GM19328 (cell line): ENCODE data around the gene ECT2L.
A peak's percentile ranks its signal among the peaks of the same experiment; 100 is the strongest.

Experiments used
- ATAC-seq: cut with Tn5 transposase; IDR thresholded peaks from one replicate; pipeline ENCODE4 v1.9.1; 2021; ENCODE audit warnings: mild to moderate bottlenecking, moderate library complexity; ENCODE audit not compliant: unreplicated experiment

ECT2L gene

DNA sequence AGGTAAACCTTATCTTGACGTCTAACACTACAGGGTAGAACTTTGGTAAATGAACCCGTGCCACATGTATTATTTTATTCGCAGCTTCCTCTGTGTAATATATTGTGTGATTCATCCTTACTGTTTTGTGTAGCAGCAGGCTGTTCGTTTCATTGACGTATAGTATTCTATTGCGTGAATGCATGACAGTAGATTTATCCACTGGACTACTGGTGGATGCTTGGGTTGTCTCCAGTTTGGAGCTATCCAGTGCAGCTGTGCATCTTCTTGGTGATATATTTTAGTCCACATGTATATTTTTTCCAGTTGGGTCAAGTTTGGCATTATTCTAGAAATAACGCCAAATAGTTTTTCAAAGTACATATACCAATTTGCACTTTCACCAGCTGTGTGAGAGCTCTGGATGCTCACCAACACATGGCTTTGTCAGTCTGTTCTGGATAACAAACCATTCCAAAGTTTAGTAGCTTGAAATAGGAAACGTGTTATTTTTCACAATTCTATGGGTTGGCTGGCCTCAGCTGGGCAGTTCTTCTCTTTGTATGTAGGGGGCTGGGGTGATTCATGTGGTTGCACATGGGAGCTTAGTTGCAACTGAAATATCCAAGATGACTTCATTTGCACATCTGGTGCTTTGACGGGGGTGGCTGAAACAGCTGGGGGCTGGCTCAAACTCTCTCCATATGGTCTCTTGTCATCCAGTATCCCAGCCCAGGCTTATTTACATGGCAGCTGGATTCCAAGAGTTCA lies 9.3 kb downstream of the ECT2L start:
- ATAC-seq, result no peak

DNA sequence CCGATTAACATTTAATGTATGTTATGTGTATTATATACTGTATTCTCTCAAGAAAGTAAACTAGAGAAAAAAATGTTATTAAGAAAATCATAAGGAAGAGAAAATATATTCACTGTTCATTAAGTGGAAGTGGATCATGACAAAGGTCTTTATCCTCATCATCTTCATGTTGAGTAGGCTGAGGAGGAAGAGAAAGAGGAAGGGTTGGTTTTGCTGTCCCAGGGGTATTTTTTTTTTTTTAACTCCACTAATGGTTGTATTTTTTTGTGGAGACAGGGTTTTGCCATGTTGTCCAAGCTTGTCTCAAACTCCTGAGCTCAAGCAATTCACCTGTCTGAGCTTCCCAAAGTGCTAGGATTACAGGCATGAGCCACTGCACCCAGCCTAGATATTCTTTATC lies 11.0 kb downstream of the ECT2L start:
- ATAC-seq, result no peak

DNA sequence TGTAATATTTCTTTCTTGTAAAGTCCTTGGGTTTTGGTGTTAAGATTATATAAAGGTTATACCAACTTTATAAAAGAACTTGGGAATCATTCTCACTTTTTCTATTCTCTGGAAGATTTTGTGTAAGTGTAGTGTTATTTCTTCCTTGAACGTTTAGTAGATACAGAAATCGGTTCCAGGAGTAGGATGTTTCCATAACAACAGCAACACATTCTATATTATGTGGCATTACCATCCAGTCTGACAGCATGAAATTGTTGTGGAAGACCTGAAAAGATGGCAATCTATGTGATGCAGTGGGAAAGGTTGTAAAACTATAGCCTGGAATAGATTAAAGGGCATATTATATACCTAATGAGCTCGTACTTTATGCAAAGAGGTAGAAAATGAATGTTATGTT lies 13.8 kb downstream of the ECT2L start:
- no peak for ATAC-seq

DNA sequence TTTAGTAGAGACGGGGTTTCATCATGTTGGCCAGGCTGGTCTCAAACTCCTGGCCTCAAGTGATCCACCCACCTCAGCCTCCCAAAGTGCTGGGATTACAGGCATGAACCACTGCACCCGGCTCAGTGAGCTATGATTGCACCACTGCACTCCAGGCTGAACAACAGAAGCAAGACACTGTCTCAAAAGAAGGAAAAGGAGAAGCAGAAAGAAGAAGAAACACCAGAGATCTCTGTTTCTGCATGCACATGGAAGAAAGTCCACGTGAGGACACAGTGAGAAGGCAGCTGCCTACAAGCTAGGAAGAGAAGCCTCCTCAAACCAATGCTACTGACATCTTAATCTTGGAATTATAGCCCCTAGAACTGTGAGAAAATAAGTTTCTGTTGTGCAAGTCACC lies 16.0 kb downstream of the ECT2L start:
- ATAC-seq, result no peak

DNA sequence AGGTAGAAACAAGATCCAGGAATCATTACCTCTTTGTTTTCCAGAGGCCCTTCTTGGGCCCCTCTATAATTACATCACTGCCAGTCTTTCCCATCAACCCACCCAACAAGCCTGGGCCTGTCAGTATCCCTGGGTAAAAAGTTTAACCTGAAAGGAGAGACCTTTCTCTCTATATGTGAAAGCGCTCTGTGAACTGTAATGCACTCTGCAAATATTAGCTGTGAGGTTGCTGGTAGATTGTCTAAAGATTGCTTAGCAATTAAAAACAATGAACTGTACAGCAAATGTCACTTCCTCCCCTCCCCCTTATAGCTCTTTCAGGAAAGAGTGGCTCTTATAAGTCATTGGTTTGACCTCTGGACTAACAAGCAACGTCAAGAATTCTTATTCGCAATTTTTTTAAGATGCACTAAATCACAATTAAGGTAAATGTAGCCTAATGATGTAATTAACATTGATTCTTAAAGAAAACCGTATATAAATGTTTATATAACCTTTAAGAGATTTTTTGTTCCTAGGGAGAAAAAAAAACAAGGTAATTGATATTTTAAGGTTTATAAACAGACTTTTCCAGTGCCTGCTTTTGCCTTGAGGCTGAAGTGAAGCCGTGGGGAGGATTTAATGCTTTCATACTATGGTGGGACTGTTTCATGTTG lies 18.4 kb downstream of the ECT2L start:
- no peak for ATAC-seq

DNA sequence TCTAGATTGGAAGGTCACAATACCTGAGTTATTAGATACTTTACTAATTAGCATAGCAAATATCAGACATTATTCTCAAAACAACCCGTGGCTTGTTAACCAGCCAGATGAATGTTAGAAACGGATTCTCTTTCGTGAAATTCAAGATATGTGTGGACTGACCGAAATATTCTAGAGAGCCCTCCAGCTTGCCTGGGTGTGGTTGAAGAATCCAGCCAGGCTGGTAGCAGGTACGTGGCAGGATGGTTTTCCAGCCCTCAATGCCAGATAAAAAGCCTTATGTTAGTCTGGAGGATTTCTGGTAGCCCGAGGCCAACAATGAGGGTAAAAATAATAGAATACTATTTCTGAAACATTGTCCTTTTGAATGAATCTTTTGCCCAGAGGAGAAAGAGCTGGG lies 19.3 kb downstream of the ECT2L start:
- ATAC-seq, result no peak

DNA sequence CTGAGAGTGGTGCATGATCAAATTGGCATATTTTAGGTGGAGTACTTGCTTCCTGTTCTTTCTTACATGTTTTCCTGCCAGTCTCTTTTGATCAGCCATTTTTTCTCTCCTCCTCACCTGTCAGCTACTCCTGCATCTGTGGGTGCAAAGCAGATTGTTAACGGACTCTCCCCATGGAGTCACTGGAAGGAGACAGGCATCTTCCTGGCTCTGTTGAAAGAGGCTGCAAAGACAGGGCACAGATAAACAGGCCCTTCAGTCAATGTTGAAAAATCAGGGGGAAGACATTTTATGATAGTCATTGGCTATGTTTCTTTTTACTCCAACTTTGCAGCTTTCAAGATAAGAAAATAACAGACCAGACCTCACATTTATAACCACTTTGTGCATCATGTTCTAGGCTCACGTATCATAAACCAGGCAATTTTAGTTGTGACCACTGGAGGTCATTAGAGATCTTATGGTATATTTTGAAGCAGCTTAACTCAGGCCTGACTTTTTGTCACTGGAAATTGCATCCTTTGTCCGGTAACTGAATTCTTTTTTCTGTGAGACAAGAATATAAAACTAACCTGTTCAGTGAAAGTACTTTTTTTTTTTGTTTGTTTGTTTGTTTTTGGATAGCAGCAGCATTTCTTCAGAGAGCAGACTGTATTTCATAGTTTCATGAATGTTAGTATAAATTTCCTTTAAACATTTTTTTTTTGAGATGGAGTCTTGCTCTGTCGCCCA lies 20.1 kb downstream of the ECT2L start:
- ATAC-seq, result peak; percentile 58

DNA sequence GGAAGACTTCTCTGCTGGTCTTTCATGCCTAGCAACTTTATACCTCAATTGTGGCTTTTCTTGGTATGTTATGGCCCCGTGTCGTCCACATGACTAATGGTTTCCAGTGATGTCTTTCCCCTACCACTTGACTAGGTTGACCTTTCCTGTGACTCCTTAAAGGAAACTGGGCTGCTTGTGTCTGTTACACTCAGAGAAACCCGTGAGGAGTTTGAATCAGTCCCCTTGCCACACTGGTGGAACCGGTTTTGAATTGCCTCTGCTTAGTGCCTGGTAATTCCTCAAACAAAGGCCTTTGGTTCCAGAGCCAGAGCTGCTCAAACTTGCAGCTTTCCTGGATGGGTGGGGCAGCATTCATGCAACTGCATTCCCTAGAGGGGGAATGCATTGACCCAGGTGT lies 21.9 kb downstream of the ECT2L start:
- no peak for ATAC-seq

DNA sequence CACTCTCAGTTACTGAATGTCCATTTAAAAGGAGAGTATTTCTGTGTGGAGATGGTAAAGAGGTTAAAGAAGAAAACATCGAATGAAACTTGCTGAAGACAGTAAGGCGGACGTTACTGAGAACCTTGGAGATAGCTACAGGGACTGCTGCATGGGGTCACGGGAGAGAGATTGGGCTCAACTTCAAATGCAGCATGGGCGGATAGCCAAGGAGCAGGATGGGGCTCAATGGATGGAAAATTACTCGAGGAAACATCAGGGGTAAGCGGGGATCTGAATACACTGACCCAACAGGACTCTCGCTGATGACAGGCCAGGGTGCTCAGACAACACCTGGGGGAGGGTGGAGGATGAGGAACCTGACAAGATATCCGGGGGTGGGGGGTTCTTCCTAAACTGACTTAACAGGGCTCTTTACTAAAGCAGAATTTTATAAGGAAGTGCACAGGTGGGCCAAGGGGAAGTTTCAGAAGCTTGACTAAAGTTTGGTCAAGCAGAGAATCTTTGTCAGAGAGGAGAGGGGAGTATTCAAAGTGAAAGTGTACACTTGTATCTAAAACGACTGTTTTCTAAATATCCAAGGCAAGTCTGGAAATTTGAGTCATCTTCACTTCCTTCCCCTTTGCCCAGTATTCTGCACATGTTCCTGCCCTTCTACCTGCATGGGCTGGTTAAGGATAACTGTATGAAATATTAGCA lies 22.8 kb downstream of the ECT2L start:
- peak; percentile 76 for ATAC-seq

DNA sequence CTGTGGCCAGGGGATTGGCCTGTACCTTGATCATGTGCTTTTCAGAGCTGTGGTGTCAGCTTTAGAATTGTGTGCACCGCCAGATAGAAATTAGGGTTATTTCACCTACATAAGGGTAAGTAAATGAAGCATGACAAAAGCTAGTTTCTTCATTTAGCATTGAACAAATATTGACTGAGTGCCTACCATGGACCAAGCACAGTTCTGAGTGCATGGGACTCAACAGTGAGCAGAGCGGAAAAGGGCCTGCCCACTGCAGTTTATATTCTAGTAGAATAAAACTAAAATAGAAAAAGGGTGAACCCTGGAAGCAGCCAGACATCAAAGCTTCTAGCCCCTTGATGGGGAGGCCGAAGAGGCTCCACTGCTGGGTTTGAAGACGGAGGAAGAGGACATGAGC lies 25.6 kb downstream of the ECT2L start:
- no peak for ATAC-seq

DNA sequence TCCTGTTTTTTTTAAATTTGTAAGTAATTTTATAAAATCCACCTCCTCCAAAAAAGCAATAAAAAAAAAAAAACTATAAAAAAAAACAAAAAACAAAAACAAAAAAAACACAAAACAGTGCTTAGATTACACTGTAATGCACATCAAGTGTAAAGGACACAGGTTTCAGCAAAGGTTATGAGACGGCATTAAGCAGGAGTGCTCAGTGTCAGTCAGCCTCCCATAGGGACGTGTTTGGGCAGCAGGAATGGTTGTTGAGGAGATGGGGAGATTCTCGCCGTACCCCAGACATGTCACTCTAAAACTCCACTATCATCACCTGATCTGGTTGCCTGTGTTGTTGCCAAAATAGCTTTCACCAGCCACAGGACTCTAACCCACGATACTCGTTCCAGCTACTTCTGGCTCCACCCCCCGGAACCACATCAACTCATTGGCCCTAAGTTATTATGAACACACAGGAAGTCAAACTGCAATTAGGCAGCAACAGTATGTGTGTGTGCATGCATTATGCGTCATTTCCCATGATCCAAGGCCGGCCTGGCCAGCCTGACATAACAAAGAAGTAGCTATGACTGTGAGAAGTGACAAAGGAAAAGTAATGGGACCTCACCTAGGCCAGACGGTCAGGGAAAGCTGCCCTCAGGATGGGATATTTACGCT lies 28.7 kb downstream of the ECT2L start:
- ATAC-seq, result no peak

DNA sequence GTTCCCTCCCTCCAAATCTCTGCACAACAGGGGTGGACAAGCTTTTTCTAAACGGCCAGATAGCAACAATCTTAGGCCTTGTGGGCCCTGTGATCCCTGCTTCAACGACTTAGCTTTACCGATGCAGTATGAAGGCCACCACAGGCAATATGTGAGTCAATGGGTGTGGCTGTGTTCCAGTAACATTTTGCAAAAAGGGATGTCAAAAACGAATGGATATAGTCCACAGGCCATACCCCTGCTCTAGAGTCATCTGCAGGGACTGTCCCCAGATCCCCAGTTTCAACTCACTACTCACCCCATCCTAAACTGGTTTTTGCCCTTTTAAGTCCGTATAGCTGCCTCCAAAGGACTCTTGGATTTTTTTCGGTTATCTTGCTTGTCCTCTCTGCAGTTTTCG lies 34.4 kb downstream of the ECT2L start:
- no peak for ATAC-seq

DNA sequence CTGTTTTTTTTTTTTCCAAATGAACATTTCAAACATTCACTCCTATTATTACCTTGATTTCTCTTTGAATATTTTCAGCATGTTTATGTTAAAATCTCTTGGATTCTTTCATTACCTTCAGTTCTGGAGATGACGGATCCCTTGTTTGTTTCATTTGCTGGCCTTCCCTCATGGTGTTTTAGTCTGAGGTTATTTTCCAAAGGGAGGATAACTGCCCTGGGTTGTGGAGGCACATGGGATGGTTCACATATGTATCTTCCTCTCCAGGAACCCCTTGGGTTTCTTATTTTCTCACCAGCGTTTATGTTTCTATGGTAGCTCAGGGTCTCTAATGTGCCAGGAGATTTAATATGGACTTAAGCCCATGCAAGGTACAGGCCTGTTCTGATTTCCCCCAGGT lies 36.3 kb downstream of the ECT2L start:
- ATAC-seq, result no peak

DNA sequence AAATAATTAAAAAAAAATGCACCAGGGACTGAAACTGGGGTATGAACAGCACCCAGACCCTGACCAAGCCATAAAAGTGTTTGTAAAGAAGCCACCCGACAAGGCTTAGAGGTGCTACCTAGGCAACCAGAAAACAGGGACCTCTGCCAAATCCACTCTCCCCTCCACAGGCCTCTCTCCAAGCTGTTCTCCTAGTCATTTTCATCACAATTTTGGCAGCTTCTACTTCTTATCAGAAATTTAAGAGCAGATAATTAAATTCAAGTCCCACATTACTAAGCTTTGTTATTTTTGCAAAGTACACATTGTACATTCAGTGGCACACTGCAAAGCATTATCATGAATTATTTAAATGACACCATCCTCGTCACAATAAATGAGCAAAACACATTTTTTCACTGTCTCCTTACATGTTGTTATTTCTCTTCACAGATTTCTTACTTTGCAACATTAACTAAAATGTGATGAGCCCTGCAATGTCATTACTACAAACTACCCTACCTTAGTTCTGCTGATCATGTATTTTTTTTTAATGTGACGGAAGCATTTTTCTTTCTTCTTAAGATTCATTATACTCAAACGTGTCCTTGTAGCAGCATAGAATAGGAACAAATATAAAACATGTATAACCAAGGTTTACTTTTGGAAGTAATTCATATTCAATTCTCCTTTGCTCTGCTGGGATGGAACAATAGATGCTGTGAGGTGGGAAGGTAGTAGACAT lies 38.1 kb downstream of the ECT2L start:
- ATAC-seq, result no peak

DNA sequence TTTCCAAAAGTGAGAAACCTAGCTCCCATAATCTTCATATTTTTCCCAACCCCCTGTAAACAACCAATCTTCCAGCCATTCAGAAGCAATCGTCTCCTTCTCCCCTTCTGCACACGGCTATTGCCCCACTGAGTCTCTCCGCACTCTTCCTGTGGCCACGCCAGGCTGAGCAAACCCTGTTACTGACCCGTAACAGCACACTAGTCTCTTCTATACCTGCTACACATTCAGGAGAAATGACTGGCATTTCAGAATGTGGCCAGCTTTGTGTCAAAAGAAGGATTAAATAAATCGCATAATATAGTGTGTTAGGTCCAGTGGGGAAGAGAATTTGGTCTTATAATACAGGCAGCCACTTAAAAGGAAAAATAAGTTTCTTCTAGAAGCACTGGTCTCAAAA lies 41.4 kb downstream of the ECT2L start:
- no peak for ATAC-seq

DNA sequence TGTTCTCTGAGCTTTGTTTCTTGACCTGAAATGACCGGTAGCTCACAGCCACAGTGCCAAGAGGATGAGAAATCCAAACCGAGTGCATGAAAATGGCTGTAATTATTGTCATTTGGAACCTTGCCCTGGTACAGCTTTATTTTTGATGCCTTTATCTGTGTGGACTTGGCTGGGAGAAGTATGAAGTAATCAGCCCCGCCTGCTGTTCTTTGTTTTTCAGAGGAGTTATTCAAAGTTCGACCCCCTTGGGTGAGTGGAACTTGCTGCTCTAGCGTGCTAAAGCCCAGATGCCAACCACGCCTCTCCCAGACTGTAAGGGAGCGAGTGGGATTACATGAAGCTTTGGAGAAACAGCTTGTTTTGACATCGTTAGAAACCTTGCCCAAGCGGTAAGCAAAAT lies 48.3 kb downstream of the ECT2L start:
- no peak for ATAC-seq

DNA sequence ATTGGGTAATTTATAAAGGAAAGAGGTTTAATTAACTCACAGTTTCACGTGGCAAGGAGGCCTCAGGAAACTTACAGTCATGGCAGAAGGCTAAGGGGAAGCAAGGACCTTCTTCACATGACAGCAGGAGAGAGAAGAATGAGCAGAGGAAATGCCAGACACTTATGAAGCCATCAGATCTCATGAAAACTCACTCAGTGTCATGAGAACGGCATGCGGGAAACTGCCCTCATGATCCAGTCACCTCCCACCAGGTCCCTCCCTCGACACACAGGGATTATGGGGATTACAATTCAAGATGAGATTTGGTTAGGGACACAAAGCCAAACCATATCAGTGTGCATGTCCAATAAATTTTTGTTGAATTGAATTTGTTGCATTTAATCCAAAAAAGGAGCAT lies 52.0 kb downstream of the ECT2L start:
- ATAC-seq, result no peak

DNA sequence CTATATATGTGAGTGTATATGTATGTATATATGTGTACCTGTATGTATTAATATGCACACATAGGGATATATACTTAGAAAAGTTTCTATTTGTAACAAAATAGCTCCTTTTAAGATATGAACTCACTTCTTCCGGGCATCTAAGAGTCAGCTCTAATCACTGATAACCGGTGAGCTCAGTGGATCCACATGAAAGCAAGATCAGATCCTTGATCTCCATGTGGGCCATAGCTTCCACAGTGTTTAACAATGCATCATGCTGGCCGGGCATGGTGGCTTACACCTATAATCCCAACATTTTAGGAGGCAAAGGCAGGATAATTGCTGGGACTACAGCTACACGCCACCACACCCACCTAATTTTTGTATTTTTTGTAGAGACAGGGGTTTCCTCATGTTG lies 52.6 kb downstream of the ECT2L start:
- no peak for ATAC-seq

DNA sequence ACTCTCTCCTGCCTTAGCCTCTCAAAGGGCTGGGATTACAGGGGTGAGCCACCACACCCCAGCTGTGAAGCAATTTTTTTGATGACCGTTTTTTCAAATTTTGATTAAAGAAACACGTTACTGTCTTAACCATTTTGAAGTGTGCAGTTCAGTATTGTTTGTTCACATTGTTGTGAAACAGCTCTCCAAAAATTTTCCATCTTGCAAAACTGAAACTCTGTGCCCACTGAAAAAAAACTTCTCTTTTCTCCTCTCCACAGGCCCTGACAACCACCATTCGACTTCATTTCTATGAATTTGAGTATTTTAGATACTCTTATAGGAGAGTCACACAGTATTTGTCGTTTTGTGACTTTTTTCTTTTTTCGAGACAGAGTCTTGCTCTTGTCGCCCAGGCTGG lies 53.9 kb downstream of the ECT2L start:
- ATAC-seq, result no peak

DNA sequence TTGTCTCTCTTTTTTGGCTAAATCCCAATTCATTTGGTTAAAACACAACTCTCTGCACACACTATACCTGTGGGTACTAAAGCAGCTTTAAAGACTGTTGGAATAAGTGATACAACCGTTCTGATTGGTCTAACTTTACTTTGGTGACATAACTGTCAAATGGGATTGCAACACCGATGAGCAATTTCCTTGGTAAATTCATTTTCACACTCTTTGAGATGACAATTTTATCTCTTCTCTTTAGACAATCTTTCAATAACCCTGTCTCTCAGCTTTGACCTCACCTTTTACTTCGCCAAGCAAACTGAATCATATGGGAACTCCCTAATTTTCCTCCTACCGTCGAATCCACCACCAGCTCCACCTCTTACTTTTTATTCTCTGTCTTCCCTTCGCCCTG lies 60.8 kb downstream of the ECT2L start:
- ATAC-seq, result no peak
